ENCODE results near the gene GNPDA2.

Gene GNPDA2

GRCh38 chr4:44700427-44700826 lies 25.9 kb downstream of the GNPDA2 start:
- peaks cover 87% of the 10 kb centered on the region for H3K36me3 ChIP-seq
- H3K27ac ChIP-seq = no peak overlapping the region
- H3K9ac ChIP-seq = no peak overlapping the region
- no peaks in the 10 kb centered on the region for H3K4me1 ChIP-seq
- no peak overlapping the region for H3K4me2 ChIP-seq
- H3K27me3 ChIP-seq = no peaks in the 10 kb centered on the region
- H3K4me3 ChIP-seq = no peak overlapping the region
- TF ChIP-seq Cebpa-rat (IDR thresholded peaks at IDR 0.05) = no peak
- H4K20me1 ChIP-seq = peaks cover 26% of the 10 kb centered on the region; the same call in 1 of the 2 replicates
- H3K9me3 ChIP-seq = no peaks in the 10 kb centered on the region

- Histone ChIP-seq H3K9ac (no peak overlapping the region), H3K9me3 (no peaks in the 10 kb centered on the region), H3K36me3 (peaks cover 61% of the 10 kb centered on the region), H3K4me3 (no peak overlapping the region), H3K4me1 (peaks cover 14% of the 10 kb centered on the region), H3K4me2 (no peak overlapping the region), H3K27ac (no peak overlapping the region), H3K27me3 (no peaks in the 10 kb centered on the region), H4K20me1 (peaks cover 7% of the 10 kb centered on the region)
- TF ChIP-seq Cebpa-rat (IDR thresholded peaks at IDR 0.05) = no peak
Observed at GRCh38 chr4:44684648-44685047, 41.7 kb downstream of the GNPDA2 start.

- Histone ChIP-seq H3K4me2 (peak overlapping the region; percentile 84), H3K4me3 (peak overlapping the region; percentile 81), H3K9ac (peak overlapping the region; percentile 88), H3K4me1 (peaks cover 23% of the 10 kb centered on the region), H4K20me1 (no peaks in the 10 kb centered on the region; the same call in 1 of the 2 replicates), H3K36me3 (peaks cover 17% of the 10 kb centered on the region), H3K9me3 (no peaks in the 10 kb centered on the region), H3K27me3 (no peaks in the 10 kb centered on the region), H3K27ac (peak overlapping the region; percentile 89)
- TF ChIP-seq Cebpa-rat (IDR thresholded peaks at IDR 0.05) = no peak
Observed at GRCh38 chr4:44679060-44679459, 47.3 kb downstream of the GNPDA2 start.

- H3K9me3 ChIP-seq = no peaks in the 10 kb centered on the region
- H3K4me2 ChIP-seq = peak within 1 kb of the TSS; percentile 84
- peaks cover 13% of the 10 kb centered on the region for H3K36me3 ChIP-seq
- peak within 1 kb of the TSS; percentile 89 for H3K27ac ChIP-seq
- peaks cover 23% of the 10 kb centered on the region for H3K4me1 ChIP-seq
- peak within 1 kb of the TSS; percentile 81 for H3K4me3 ChIP-seq
- H3K27me3 ChIP-seq = no peaks in the 10 kb centered on the region
- peak within 1 kb of the TSS; percentile 88 for H3K9ac ChIP-seq
- H4K20me1 ChIP-seq = no peaks in the 10 kb centered on the region; the same call in 1 of the 2 replicates
- TF ChIP-seq Cebpa-rat (IDR thresholded peaks at IDR 0.05) = no peak
Observed at GRCh38 chr4:44678094-44679041, 48.0 kb downstream of the GNPDA2 start, which contains the start of gene GUF1. Gene GUF1 (plus strand): TSS chr4:44678420. CDS start chr4:44678623, 203 bp downstream.

- H3K4me2 ChIP-seq = no peak overlapping the region
- H3K27ac ChIP-seq = no peak overlapping the region
- no peak for TF ChIP-seq Cebpa-rat (IDR thresholded peaks at IDR 0.05)
- H3K4me1 ChIP-seq = peaks cover 16% of the 10 kb centered on the region
- H3K4me3 ChIP-seq = no peak overlapping the region
- no peaks in the 10 kb centered on the region for H3K27me3 ChIP-seq
- H4K20me1 ChIP-seq = no peaks in the 10 kb centered on the region
- H3K36me3 ChIP-seq = no peaks in the 10 kb centered on the region
- no peaks in the 10 kb centered on the region for H3K9me3 ChIP-seq
- H3K9ac ChIP-seq = no peak overlapping the region
Observed at GRCh38 chr4:44675366-44675765, 51.0 kb downstream of the GNPDA2 start.

GRCh38 chr4:44674471-44674870 lies 51.9 kb downstream of the GNPDA2 start:
- Histone ChIP-seq H3K4me1 (peaks cover 7% of the 10 kb centered on the region), H3K9ac (no peak overlapping the region), H3K36me3 (no peaks in the 10 kb centered on the region), H3K27me3 (no peaks in the 10 kb centered on the region), H3K27ac (no peak overlapping the region), H3K4me3 (no peak overlapping the region), H3K4me2 (no peak overlapping the region), H3K9me3 (no peaks in the 10 kb centered on the region), H4K20me1 (no peaks in the 10 kb centered on the region)
- no peak for TF ChIP-seq Cebpa-rat (IDR thresholded peaks at IDR 0.05)

- H3K27ac ChIP-seq = no peak overlapping the region
- H4K20me1 ChIP-seq = no peaks in the 10 kb centered on the region
- H3K4me2 ChIP-seq = no peak overlapping the region
- no peaks in the 10 kb centered on the region for H3K36me3 ChIP-seq
- no peaks in the 10 kb centered on the region for H3K4me1 ChIP-seq
- H3K27me3 ChIP-seq = no peaks in the 10 kb centered on the region
- no peak for TF ChIP-seq Cebpa-rat (IDR thresholded peaks at IDR 0.05)
- H3K4me3 ChIP-seq = no peak overlapping the region
- no peaks in the 10 kb centered on the region for H3K9me3 ChIP-seq
- no peak overlapping the region for H3K9ac ChIP-seq
Observed at GRCh38 chr4:44671636-44672035, 54.7 kb downstream of the GNPDA2 start.

- Histone ChIP-seq H3K27me3 (no peaks in the 10 kb centered on the region), H3K27ac (no peak overlapping the region), H3K4me2 (no peak overlapping the region), H3K36me3 (no peaks in the 10 kb centered on the region), H3K4me3 (no peak overlapping the region), H4K20me1 (no peaks in the 10 kb centered on the region), H3K9ac (no peak overlapping the region), H3K9me3 (no peaks in the 10 kb centered on the region), H3K4me1 (no peaks in the 10 kb centered on the region)
- no peak for TF ChIP-seq Cebpa-rat (IDR thresholded peaks at IDR 0.05)
Observed at GRCh38 chr4:44670506-44671199, 55.7 kb downstream of the GNPDA2 start.

- no peaks in the 10 kb centered on the region for H3K27me3 ChIP-seq
- no peaks in the 10 kb centered on the region for H3K36me3 ChIP-seq
- no peaks in the 10 kb centered on the region for H3K9me3 ChIP-seq
- TF ChIP-seq Cebpa-rat (IDR thresholded peaks at IDR 0.05) = no peak
- H3K9ac ChIP-seq = no peak overlapping the region
- H3K27ac ChIP-seq = no peak overlapping the region
- no peaks in the 10 kb centered on the region for H4K20me1 ChIP-seq
- no peak overlapping the region for H3K4me2 ChIP-seq
- H3K4me1 ChIP-seq = no peaks in the 10 kb centered on the region
- H3K4me3 ChIP-seq = no peak overlapping the region
Observed at GRCh38 chr4:44668526-44668925, 57.8 kb downstream of the GNPDA2 start.

Measured in BLaER1 (cell line).